A673 (cell line): ENCODE measurements around the gene FKBP2. TPM values are rescaled to one million over a fixed set of nuclear protein-coding genes. Genes with fewer than 3 reads are reported as not detected.

Source experiments
- BruUV-seq: library from RNA; stranded (reverse); fragments of 400-500 nt; replicated peaks from 2 replicates; lab custom pipeline; 2021; lab: Mats Ljungman, UMichigan
- CTCF ChIA-PET: fragments of 300-600 bp; sonication (Branson Sonifier 250); formaldehyde crosslinking; loops from one replicate; lab custom pipeline; 2022; ENCODE audit warnings: antibody characterized with exemption; lab: Charles Lee
- POLR2A ChIA-PET: fragments of 300-600 bp; sonication (Branson Sonifier 250); formaldehyde crosslinking; loops from one replicate; lab custom pipeline; 2022; ENCODE audit warnings: antibody characterized with exemption; ENCODE audit not compliant: low non-redundant PET; lab: Charles Lee
- DNase-seq: peaks from one replicate; pipeline ENCODE4 v3.0.0-alpha.2; 2015; ENCODE audit warnings: low spot score
- H3K27ac ChIP-seq: fragments of 200-600 bp; sonication (generic); 2 replicates; pipeline ENCODE4 v1.5.1; 2016; ENCODE audit warnings: mixed run types, low read depth, mild to moderate bottlenecking, mixed read lengths, antibody characterized with exemption, low read length; ENCODE audit not compliant: poor library complexity, severe bottlenecking
- H3K27me3 ChIP-seq: fragments of 200-600 bp; sonication (generic); replicated peaks from 2 replicates; pipeline ENCODE4 v1.6.1; 2017; ENCODE audit warnings: mixed run types, low read depth, mild to moderate bottlenecking, mixed read lengths, antibody characterized with exemption, low read length; ENCODE audit not compliant: insufficient read depth, poor library complexity
- H3K36me3 ChIP-seq: fragments of 200-600 bp; sonication (generic); 2 replicates; pipeline ENCODE4 v1.6.1; 2016; ENCODE audit warnings: mixed run types, mild to moderate bottlenecking, mixed read lengths, antibody characterized with exemption, low read length; ENCODE audit not compliant: insufficient read depth, poor library complexity, severe bottlenecking
- H3K4me1 ChIP-seq: fragments of 200-600 bp; sonication (generic); 2 replicates; pipeline ENCODE4 v1.6.1; 2017; ENCODE audit warnings: mixed run types, mild to moderate bottlenecking, mixed read lengths, antibody characterized with exemption, low read length; ENCODE audit not compliant: insufficient read depth, poor library complexity, severe bottlenecking
- H3K4me3 ChIP-seq: fragments of 200-600 bp; sonication (generic); 2 replicates; pipeline ENCODE4 v1.5.1; 2016; ENCODE audit warnings: low read depth, mixed run types, mild to moderate bottlenecking, mixed read lengths, low read length; ENCODE audit not compliant: poor library complexity, severe bottlenecking
- H3K9me3 ChIP-seq: fragments of 200-600 bp; sonication (generic); 2 replicates; pipeline ENCODE4 v1.6.1; 2016; ENCODE audit warnings: mixed run types, low read depth, mild to moderate bottlenecking, mixed read lengths, antibody characterized with exemption, low read length; ENCODE audit not compliant: poor library complexity, severe bottlenecking
- CTCF ChIP-seq: fragments of 300-800, 200-600 bp; sonication (generic); conservative IDR thresholded peaks from 2 replicates; pipeline ENCODE4 v1.5.1; 2017; ENCODE audit warnings: low read depth, mild to moderate bottlenecking, antibody characterized with exemption, low read length, moderate library complexity, mixed read lengths
- EZH2 ChIP-seq: fragments of 200-600 bp; sonication (generic); IDR thresholded peaks from 2 replicates; pipeline ENCODE4 v1.6.1; 2017; ENCODE audit warnings: borderline replicate concordance, low read depth, mild to moderate bottlenecking, mixed read lengths, antibody characterized with exemption, low read length; ENCODE audit not compliant: poor library complexity, severe bottlenecking
- intact Hi-C: fragments of 100-400 bp; cut with micrococcal nuclease; formaldehyde crosslinking; loops from one replicate; pipeline ENCODE4 v1.10.0; 2022; ENCODE audit not compliant: unreplicated experiment
- total RNA-seq: library from RNA; stranded (reverse); gene quantifications from 2 replicates; pipeline ENCODE4 v1.2.3, GENCODE V29; 2021

FKBP2 gene
- total RNA-seq, 1 experiment from 2014 or later: 57.5 TPM

GRCh38 chr11:64218628-64219353 lies 22.1 kb upstream of the FKBP2 start:
- DNase-seq: no peak
- TF ChIP-seq CTCF (no peak), EZH2 (no peak)
- ChIA-PET POLR2A (no interaction called here), CTCF (no interaction called here)
- no TSS peak for BruUV-seq
- intact Hi-C loops: no loop called here
- Histone ChIP-seq H3K4me1 (peaks cover 14% of the 10 kb centered on the region), H3K4me3 (no peak overlapping the region), H3K27ac (no peak overlapping the region), H3K36me3 (peaks cover 48% of the 10 kb centered on the region), H3K9me3 (no peaks in the 10 kb centered on the region), H3K27me3 (no peaks in the 10 kb centered on the region)

- Histone ChIP-seq H3K36me3 (peaks cover 48% of the 10 kb centered on the region), H3K27me3 (no peaks in the 10 kb centered on the region), H3K4me3 (no peak overlapping the region), H3K4me1 (peaks cover 14% of the 10 kb centered on the region), H3K27ac (no peak overlapping the region), H3K9me3 (no peaks in the 10 kb centered on the region)
- POLR2A ChIA-PET: no interaction called here
- CTCF ChIA-PET: no interaction called here
- BruUV-seq: no TSS peak
- no peak for DNase-seq
- intact Hi-C loops: no loop called here
- TF ChIP-seq CTCF: no peak
- TF ChIP-seq EZH2: no peak
Measured at GRCh38 chr11:64219354-64219684, 21.6 kb upstream of the FKBP2 start.

- TF ChIP-seq EZH2: no peak
- TF ChIP-seq CTCF: no peak
- Histone ChIP-seq H3K4me1 (peaks cover 11% of the 10 kb centered on the region), H3K27me3 (no peaks in the 10 kb centered on the region), H3K9me3 (no peaks in the 10 kb centered on the region), H3K27ac (no peak overlapping the region), H3K4me3 (no peak overlapping the region), H3K36me3 (peaks cover 52% of the 10 kb centered on the region)
- no TSS peak for BruUV-seq
- POLR2A ChIA-PET: no interaction called here
- CTCF ChIA-PET: no interaction called here
- DNase-seq: no peak
- intact Hi-C loops: no loop called here
Measured at GRCh38 chr11:64219755-64220154, 21.1 kb upstream of the FKBP2 start.
